Osteoblast (primary cell): ENCODE results near the gene KRTAP1-4. TPM values are rescaled to one million over a fixed set of nuclear protein-coding genes. Genes with fewer than 3 reads are reported as not detected.
"Not testable (repeated sequence)": the region's sequence is repeated elsewhere in the genome, so short reads cannot be mapped to it uniquely, and the experiment has no call there.

Source experiments
- DNase-seq: peaks from one replicate; pipeline ENCODE4 v3.0.0; 2011; ENCODE audit warnings: low spot score, mixed read lengths; ENCODE audit not compliant: insufficient read length; ENCODE audit errors: missing footprints
- H2AFZ ChIP-seq: 2 replicates; pipeline ENCODE4 v1.6.0; 2011; ENCODE audit warnings: mild to moderate bottlenecking, low read length
- H3K27ac ChIP-seq: 2 replicates; pipeline ENCODE4 v1.5.1; 2011; ENCODE audit warnings: mild to moderate bottlenecking, low read depth, low read length, moderate library complexity
- H3K27me3 ChIP-seq: 2 replicates; pipeline ENCODE4 v1.6.0; 2012; ENCODE audit warnings: mild to moderate bottlenecking, control low read depth, inconsistent platforms, low read length, moderate library complexity; ENCODE audit not compliant: insufficient read depth
- H3K36me3 ChIP-seq: 2 replicates; pipeline ENCODE4 v1.5.1; 2011; ENCODE audit warnings: mild to moderate bottlenecking, low read length, control low read depth, moderate library complexity; ENCODE audit not compliant: insufficient read depth
- H3K4me1 ChIP-seq: 2 replicates; pipeline ENCODE4 v1.5.1; 2011; ENCODE audit warnings: mild to moderate bottlenecking, low read length, control low read depth, moderate library complexity; ENCODE audit not compliant: insufficient read depth
- H3K4me2 ChIP-seq: 2 replicates; pipeline ENCODE4 v1.6.0; 2011; ENCODE audit warnings: mild to moderate bottlenecking, low read length; ENCODE audit not compliant: insufficient read depth
- H3K4me3 ChIP-seq: fragments of 200-600 bp; sonication (generic); 3 replicates; pipeline ENCODE4 v1.5.1; 2012; ENCODE audit warnings: mild to moderate bottlenecking, low read length, inconsistent platforms; ENCODE audit not compliant: insufficient read depth
- H3K79me2 ChIP-seq: 2 replicates; pipeline ENCODE4 v1.6.0; 2012; ENCODE audit warnings: mild to moderate bottlenecking, low read length, control low read depth, inconsistent platforms; ENCODE audit not compliant: insufficient read depth
- H3K9me3 ChIP-seq: 2 replicates; pipeline ENCODE4 v1.5.1; 2011; ENCODE audit warnings: low read depth, low read length, control low read depth
- H4K20me1 ChIP-seq: 2 replicates; pipeline ENCODE4 v1.6.0; 2012; ENCODE audit warnings: mild to moderate bottlenecking, low read length, control low read depth; ENCODE audit not compliant: insufficient read depth
- total RNA-seq: library from RNA; depleted of rRNA; stranded (reverse); fragments of >200 nt; gene quantifications from 2 replicates; pipeline ENCODE4 v1.2.3, GENCODE V29; 2012
- TF ChIP-seq, protein P1 (sequence below): IDR thresholded peaks from 2 replicates; pipeline ENCODE4 v1.5.1; 2011; ENCODE audit warnings: mild to moderate bottlenecking, low read depth, low read length, moderate library complexity; ENCODE audit errors: extremely low read depth

Gene KRTAP1-4
- total RNA-seq, 1 donor = not detected

DNA sequence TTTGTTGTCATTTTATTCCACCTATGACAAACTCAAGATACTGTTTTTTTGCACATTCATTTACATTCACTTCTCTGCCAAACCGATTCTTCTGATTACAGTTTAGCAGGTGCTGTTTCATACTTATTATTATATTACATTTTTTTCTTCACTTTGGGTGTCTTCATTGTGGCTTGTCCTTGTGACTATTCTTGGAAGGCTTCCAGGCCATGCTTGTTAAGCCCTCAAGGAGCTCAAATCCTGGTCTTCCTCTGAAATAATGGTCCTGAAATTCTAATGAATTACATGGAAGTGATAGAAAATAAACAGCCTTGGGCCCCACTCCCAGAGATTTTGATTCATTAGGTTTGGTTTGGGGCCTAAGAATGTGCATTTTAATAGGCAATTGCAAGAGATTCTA is 34.3 kb upstream of the KRTAP1-4 start:
- no peak for DNase-seq
- Histone ChIP-seq H2AFZ (no peak overlapping the region), H3K4me3 (no peak overlapping the region), H3K27ac (peak overlapping the region; percentile 91), H4K20me1 (no peaks in the 10 kb centered on the region), H3K36me3 (no peaks in the 10 kb centered on the region), H3K4me1 (peaks cover 46% of the 10 kb centered on the region), H3K9me3 (no peaks in the 10 kb centered on the region), H3K27me3 (no peaks in the 10 kb centered on the region), H3K4me2 (no peak overlapping the region), H3K79me2 (no peaks in the 10 kb centered on the region)
- TF ChIP-seq, protein P1, sequence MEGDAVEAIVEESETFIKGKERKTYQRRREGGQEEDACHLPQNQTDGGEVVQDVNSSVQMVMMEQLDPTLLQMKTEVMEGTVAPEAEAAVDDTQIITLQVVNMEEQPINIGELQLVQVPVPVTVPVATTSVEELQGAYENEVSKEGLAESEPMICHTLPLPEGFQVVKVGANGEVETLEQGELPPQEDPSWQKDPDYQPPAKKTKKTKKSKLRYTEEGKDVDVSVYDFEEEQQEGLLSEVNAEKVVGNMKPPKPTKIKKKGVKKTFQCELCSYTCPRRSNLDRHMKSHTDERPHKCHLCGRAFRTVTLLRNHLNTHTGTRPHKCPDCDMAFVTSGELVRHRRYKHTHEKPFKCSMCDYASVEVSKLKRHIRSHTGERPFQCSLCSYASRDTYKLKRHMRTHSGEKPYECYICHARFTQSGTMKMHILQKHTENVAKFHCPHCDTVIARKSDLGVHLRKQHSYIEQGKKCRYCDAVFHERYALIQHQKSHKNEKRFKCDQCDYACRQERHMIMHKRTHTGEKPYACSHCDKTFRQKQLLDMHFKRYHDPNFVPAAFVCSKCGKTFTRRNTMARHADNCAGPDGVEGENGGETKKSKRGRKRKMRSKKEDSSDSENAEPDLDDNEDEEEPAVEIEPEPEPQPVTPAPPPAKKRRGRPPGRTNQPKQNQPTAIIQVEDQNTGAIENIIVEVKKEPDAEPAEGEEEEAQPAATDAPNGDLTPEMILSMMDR = no peak

DNA sequence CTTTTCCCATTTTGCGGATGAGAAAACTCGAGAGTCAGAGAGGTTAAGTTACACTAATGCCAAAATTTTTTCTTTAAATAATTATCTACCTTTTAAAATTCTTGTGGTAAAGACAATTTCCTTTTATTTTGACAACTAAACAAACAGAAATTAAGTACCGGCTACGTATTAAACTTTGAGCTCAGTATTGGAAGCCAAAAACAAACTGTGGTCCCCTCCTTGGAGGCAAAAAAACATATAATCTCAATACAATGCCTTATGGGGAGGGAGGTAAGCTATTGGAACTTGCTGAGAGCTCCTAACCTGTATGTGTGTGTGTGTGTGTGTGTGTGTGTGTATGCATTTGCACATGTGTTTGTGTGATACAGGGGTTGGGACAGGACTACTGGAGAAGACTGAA is 33.5 kb upstream of the KRTAP1-4 start:
- no peaks in the 10 kb centered on the region for H3K9me3 ChIP-seq
- H2AFZ ChIP-seq = no peak overlapping the region
- H3K4me2 ChIP-seq = no peak overlapping the region
- H4K20me1 ChIP-seq = no peaks in the 10 kb centered on the region
- no peak for DNase-seq
- H3K4me1 ChIP-seq = peaks cover 54% of the 10 kb centered on the region
- peak overlapping the region; percentile 91 for H3K27ac ChIP-seq
- TF ChIP-seq, protein P1 = no peak
- no peaks in the 10 kb centered on the region for H3K27me3 ChIP-seq
- no peaks in the 10 kb centered on the region for H3K79me2 ChIP-seq
- H3K36me3 ChIP-seq = no peaks in the 10 kb centered on the region
- H3K4me3 ChIP-seq = no peak overlapping the region

DNA sequence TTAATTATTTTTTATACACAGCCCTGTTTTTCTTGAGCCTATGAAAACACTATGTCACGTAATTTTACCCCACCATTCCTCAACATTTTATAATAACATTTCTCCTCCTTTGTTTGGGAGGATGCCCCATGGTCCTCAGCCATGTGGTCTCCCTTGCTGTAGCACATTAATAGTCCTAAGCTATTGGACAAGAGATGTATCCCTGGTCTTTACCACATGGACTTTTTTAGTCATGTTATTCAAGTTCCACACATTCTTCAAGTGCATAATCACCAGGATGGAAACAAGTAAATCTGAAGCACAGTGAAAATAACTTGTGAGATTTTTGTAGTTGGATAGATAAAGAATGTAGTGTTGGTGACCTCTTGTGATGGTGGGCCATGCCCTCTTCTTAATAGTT is 32.0 kb upstream of the KRTAP1-4 start:
- Histone ChIP-seq H3K4me1 (peaks cover 58% of the 10 kb centered on the region), H3K4me3 (no peak overlapping the region), H2AFZ (no peak overlapping the region), H3K27me3 (no peaks in the 10 kb centered on the region), H3K36me3 (no peaks in the 10 kb centered on the region), H3K9me3 (peaks cover 2% of the 10 kb centered on the region), H3K27ac (peak overlapping the region; percentile 91), H4K20me1 (no peaks in the 10 kb centered on the region), H3K4me2 (peak overlapping the region; percentile 1), H3K79me2 (no peaks in the 10 kb centered on the region)
- TF ChIP-seq, protein P1 = peak; percentile 25
- DNase-seq = peak; percentile 93

DNA sequence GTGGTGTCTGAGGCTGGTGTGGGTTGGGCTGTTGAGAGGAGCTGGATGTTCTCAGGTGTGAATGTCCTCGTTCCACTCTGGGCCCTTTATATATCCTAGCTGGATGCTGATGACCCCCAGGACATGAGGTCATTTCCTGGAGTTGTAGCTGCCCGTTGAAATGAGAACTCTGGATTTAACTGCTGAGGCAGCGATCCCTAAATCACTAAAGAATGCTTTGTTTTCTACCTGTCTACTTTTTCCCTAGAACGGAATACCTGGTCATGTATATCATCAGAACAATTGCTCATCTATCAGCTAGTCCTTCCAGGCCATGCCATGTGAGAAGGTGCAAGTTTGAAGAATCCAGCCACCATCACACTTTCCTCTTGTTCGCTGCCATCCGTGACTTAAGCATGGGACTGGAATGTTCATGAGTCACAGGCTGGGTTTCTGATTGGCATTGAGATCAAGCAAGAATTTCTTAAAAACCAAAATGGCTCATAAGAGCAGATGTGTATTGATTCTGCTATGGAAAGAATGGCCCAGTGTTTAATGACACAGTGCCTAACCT is 30.1 kb upstream of the KRTAP1-4 start, which contains the start of gene KRTAP2-3:
KRTAP2-3 (minus strand) TSS at position 63 of the 553 bp plus-strand sequence. CDS start 64 bp downstream, outside the sequence.
- H3K4me1 ChIP-seq = peaks cover 53% of the 10 kb centered on the region
- peak within 1 kb of the TSS; percentile 50 for H3K4me2 ChIP-seq
- no peak within 1 kb of the TSS for H3K4me3 ChIP-seq
- H3K36me3 ChIP-seq = no peaks in the 10 kb centered on the region
- no peak within 1 kb of the TSS for H2AFZ ChIP-seq
- DNase-seq = peak; percentile 88
- no peaks in the 10 kb centered on the region for H4K20me1 ChIP-seq
- H3K27me3 ChIP-seq = no peaks in the 10 kb centered on the region
- H3K9me3 ChIP-seq = peaks cover 2% of the 10 kb centered on the region
- TF ChIP-seq, protein P1 = no peak
- no peaks in the 10 kb centered on the region for H3K79me2 ChIP-seq
- peak within 1 kb of the TSS; percentile 94 for H3K27ac ChIP-seq

DNA sequence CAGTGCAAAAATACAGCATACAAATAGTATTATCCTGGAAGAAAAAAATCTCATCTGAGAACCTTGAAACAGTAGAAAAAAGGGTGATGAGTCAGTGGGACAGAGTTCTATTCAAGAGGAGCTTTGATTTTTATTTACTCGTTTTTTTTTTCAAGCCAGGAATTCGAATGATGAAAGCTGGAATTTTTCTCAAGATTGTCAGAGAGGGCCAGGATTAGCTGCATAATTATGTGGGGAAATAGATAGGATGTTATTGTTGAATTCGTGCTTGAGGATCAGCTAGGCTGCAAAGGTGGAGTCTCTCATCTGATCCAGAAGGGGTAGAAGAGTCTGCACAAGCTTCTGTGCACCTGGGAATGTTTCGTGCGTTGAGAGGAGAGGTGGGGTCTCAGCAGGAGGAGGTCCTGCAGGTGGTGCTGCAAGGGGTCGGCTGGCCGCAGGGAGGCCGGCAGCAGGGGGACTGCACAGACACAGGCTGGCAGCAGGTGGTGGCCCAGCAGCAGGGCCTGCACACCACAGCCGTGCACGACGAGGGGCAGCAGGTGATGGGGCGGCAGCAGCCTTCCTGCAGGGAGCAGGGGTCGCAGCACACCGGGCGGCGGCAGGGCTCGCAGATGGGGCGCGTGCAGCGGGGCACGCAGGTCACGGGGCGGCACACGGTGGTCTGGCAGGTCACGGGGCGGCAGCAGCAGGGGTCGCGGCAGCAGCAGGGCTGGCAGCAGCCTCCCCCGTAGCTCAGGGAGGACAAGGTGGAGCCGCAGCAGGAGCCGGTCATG is 29.5 kb upstream of the KRTAP1-4 start:
- H3K4me2 ChIP-seq = peak overlapping the region; percentile 50
- DNase-seq = peak; percentile 94
- not testable (repeated sequence) for H3K9me3 ChIP-seq, H3K4me3 ChIP-seq, H3K27me3 ChIP-seq, H4K20me1 ChIP-seq, H2AFZ ChIP-seq, H3K79me2 ChIP-seq, H3K36me3 ChIP-seq
- H3K4me1 ChIP-seq = peaks cover 53% of the 10 kb centered on the region
- peak overlapping the region; percentile 94 for H3K27ac ChIP-seq
